Measurements from ENCODE around the gene MDGA2.
"Not testable (repeated sequence)": the region's sequence is repeated elsewhere in the genome, so short reads cannot be mapped to it uniquely, and the experiment has no call there.

The MDGA2 gene

GRCh38 chr14:47675466-47676314 is at the start of gene MDGA2:
MDGA2 (minus strand) TSS chr14:47675605.
- no peak for DNase-seq

GRCh38 chr14:47722929-47723693 is 47.7 kb upstream of the MDGA2 start:
- DNase-seq, result no peak

- no peak for DNase-seq
These were observed 44.9 kb upstream of the MDGA2 start for GRCh38 chr14:47720281-47720680.

- no peak for DNase-seq
These were observed 39.9 kb upstream of the MDGA2 start for GRCh38 chr14:47715330-47715729.

GRCh38 chr14:47710581-47710980 is 35.2 kb upstream of the MDGA2 start:
- DNase-seq, result no peak

GRCh38 chr14:47705683-47706082 is 30.3 kb upstream of the MDGA2 start:
- no peak for DNase-seq

GRCh38 chr14:47691829-47692228 is 16.4 kb upstream of the MDGA2 start:
- no peak for DNase-seq

- DNase-seq, result no peak
These were observed 3.6 kb upstream of the MDGA2 start for GRCh38 chr14:47678993-47679392.

- no peak for DNase-seq
These were observed 2.8 kb upstream of the MDGA2 start for GRCh38 chr14:47678157-47678556.

- DNase-seq, result no peak
These were observed 861 bp upstream of the MDGA2 start for GRCh38 chr14:47676315-47676617.

- no peak for DNase-seq
These were observed 601 bp downstream of the MDGA2 start for GRCh38 chr14:47674543-47675465.

- DNase-seq, result no peak
These were observed 1.3 kb downstream of the MDGA2 start for GRCh38 chr14:47674148-47674542.

- DNase-seq, result no peak
These were observed 9.9 kb downstream of the MDGA2 start for GRCh38 chr14:47665337-47666134.

- no peak for DNase-seq
These were observed 12.9 kb downstream of the MDGA2 start for GRCh38 chr14:47662466-47662865.

- no peak for DNase-seq
These were observed 15.2 kb downstream of the MDGA2 start for GRCh38 chr14:47660158-47660557.

GRCh38 chr14:47658041-47658440 is 17.4 kb downstream of the MDGA2 start:
- DNase-seq, result no peak

GRCh38 chr14:47657143-47657542 is 18.3 kb downstream of the MDGA2 start:
- DNase-seq, result no peak

- DNase-seq, result no peak
These were observed 24.1 kb downstream of the MDGA2 start for GRCh38 chr14:47651337-47651736.

- DNase-seq, result no peak
These were observed 37.7 kb downstream of the MDGA2 start for GRCh38 chr14:47637753-47638152.

GRCh38 chr14:47626151-47627035 is 49.0 kb downstream of the MDGA2 start:
- DNase-seq, result no peak

GRCh38 chr14:47624126-47624525 is 51.3 kb downstream of the MDGA2 start:
- DNase-seq, result not testable (repeated sequence)

Data from GDM1 (cell line).